Measurements from ENCODE around the gene BBS7. TPM values are rescaled to one million over a fixed set of nuclear protein-coding genes. Genes with fewer than 3 reads are reported as not detected.

Gene BBS7
- total and polyA plus RNA-seq, 2 donors (not counting 3 experiments of a cell fraction or from before 2014, with no cell fraction given), result 20.0 to 21.7 TPM

GRCh38 chr4:121794505-121795188, 75.6 kb downstream of the BBS7 start:
- H3K9me1 ChIP-seq (replicated peaks; ENCODE audit: control insufficient read depth, extremely low read depth, insufficient read depth, low read length), result no peaks in the 10 kb centered on the region
- intact Hi-C loops (cut with micrococcal nuclease) (no loop called here), dilution Hi-C loops (cut with MboI; ENCODE audit: extremely low pct_ligation_motif_present, low sequenced_read_pairs) (no loop called here)
- H3K36me3 ChIP-seq (ENCODE audit: control insufficient read depth in 2 of 2, extremely low read depth in 1 of 2, insufficient read depth in 2 of 2, low read length in 2 of 2), result no peaks in the 10 kb centered on the region
- CTCF ChIA-PET, result interaction anchor here (1.0 to 1.4 kb wide), 2 partner anchors 30 to 332 kb away, joined by 3 read pairs; no protein-coding TSS in a partner anchor
- no peak overlapping the region for H3K4me2 ChIP-seq (ENCODE audit: insufficient read depth, low read length)
- POLR2A ChIA-PET, result no interaction called here
- H3K27me3 ChIP-seq (ENCODE audit: control insufficient read depth in 2 of 2, insufficient read depth in 2 of 2, low read length in 2 of 2), result no peaks in the 10 kb centered on the region
- BruUV-seq (replicated peaks), result no TSS peak
- H3K79me2 ChIP-seq (ENCODE audit: control insufficient read depth, insufficient read depth, low read length), result no peaks in the 10 kb centered on the region
- no peak overlapping the region for H3K4me3 ChIP-seq (replicated peaks in 1 of 3; ENCODE audit: insufficient read depth in 1 of 3, low read depth in 1 of 3, low read length in 3 of 3)
- no peak overlapping the region for H3K9ac ChIP-seq (replicated peaks; ENCODE audit: extremely low read depth, insufficient read depth, low read length)
- no peak overlapping the region for H2AFZ ChIP-seq (ENCODE audit: low read depth, low read length)
- peaks cover 12% of the 10 kb centered on the region for H3K4me1 ChIP-seq (ENCODE audit: control insufficient read depth, extremely low read depth, insufficient read depth, low read length)
- TF ChIP-seq POLR2A (IDR thresholded peaks at IDR 0.05; ENCODE audit: low read depth, low read length), result no peak
- TF ChIP-seq GATA2 (IDR thresholded peaks at IDR 0.05; ENCODE audit: insufficient read depth, insufficient read length, low read depth, low read length), result no peak
- TF ChIP-seq MYC (IDR thresholded peaks at IDR 0.05; ENCODE audit: low read depth, low read length), result no peak
- TF ChIP-seq JUN (IDR thresholded peaks at IDR 0.05; ENCODE audit: borderline replicate concordance, insufficient read depth, insufficient read length, low read depth), result no peak
- TF ChIP-seq CTCF (IDR thresholded peaks at IDR 0.05; ENCODE audit: extremely low read depth in 1 of 2, insufficient read depth in 1 of 2, low read depth in 1 of 2, low read length in 2 of 2), result no peak
- no peak for TF ChIP-seq MAX (IDR thresholded peaks at IDR 0.05; ENCODE audit: insufficient read depth, insufficient read length)
- TF ChIP-seq FOS (IDR thresholded peaks at IDR 0.05; ENCODE audit: borderline replicate concordance, insufficient read depth, low read length), result no peak
- TF ChIP-seq EZH2 (IDR thresholded peaks at IDR 0.05; ENCODE audit: borderline replicate concordance, low read depth, low read length, severe bottlenecking), result no peak
- H3K27ac ChIP-seq (ENCODE audit: insufficient read depth, low read depth, low read length), result no peak overlapping the region
- no peaks in the 10 kb centered on the region for H4K20me1 ChIP-seq (replicated peaks; ENCODE audit: control insufficient read depth, extremely low read depth, insufficient read depth, low read length)
- no peaks in the 10 kb centered on the region for H3K9me3 ChIP-seq (replicated peaks; ENCODE audit: control insufficient read depth, insufficient read depth, low read length)
- FAIRE-seq (no peak), DNase-seq (ENCODE audit: low read depth, low spot score) (no peak)
